NCI-H2196 treated with DMSO at 0.1 percent for 48 hours (cell line): ENCODE data around the gene HELLS.
"Not testable (repeated sequence)": the region's sequence is repeated elsewhere in the genome, so short reads cannot be mapped to it uniquely, and the experiment has no call there.

Experiments
- DNase-seq: peaks from one replicate; lab custom pipeline; 2025; ENCODE audit not compliant: unreplicated experiment; lab: John Stamatoyannopoulos, UW

The HELLS gene

DNA sequence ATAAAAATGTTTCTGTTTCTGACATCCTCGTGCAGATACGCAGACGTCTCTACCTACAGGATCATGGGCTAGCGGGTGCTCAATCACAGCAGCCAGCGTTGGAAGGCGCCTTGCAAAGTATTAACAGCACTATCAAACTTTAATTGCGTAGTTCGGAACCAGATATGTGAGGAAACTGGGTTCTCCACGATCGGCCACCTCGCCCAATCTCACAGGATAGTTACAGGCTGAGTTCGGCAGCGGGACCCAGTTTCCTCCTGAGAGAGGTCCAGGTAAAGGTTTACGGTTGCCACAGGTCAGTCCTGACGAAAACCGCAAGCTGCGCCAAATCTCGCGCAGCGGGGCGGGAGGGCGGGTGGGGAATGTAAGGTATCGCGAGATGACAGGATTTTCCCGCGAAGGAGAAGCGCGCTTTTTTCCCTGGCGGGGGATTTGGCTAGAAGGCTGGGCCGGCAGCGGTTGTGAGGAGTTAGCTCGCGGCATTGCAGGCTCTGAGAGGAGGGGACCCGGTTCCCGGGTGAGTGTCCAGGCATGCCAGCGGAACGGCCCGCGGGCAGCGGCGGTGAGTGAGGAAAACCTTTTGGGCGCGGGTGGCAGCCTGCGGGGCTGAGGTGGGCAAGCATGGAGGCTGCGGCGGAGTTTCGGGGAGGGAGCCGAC, at the start of gene HELLS:
TSS of gene HELLS (plus strand) at position 398 of the 658 bp plus-strand sequence. CDS start at position 532, 134 bp downstream.
- DNase-seq = peak; percentile 33

DNA sequence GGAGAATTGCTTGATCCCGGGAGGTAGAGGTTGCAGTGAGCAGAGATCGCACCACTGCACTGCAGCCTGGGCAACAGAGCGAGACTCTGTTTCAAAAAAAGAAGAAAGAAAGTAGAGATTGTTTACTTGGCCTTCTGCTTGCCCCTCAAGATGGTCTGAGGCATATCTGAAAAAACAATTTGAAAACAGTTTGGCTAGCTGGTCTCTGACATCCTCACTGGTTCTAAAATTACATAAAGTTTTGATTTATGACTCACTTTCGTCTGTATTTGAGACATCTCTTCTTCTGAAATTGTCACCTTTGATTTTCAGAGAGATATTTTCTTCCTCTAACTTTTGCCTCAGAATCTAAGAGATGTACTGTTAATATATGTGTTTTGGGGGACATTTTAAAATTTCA, 49.6 kb upstream of the HELLS start:
- no peak for DNase-seq

DNA sequence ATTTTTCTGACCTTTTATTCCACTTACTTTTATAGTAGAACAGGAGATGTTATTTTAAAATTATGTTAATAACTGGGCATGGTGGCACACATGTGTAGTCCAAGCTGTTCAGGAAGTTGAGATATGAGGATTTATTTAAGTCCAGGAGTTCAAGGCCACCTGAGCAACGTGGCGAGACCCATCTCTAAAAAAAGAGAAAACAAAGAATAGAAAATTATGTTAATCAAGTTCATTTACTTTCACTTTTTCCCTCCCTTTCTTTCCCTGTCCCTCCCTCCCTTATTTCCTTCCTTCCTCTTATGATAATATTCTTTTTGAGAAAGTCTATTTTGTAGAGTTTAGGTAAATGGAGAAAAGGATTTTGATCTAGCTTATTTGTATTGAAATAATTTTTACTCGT, 48.9 kb upstream of the HELLS start:
- no peak for DNase-seq

DNA sequence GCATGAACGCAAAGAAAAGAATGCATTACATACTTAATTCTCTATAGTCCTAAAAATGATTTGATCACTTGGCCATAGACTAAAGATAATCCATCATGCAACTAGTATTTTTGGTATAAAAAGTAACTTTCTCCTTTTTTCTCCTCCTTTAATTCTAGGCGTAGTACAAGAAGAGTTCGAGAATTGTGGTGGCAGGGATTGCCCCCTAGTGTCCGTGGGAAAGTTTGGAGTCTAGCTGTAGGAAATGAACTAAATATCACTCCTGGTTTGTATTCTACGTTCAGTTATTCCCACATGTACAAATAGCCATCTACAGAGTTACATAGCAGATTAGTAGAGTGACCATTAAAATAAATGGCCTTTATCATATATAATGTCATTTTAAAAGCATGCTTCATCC, 45.5 kb upstream of the HELLS start:
- no peak for DNase-seq

DNA sequence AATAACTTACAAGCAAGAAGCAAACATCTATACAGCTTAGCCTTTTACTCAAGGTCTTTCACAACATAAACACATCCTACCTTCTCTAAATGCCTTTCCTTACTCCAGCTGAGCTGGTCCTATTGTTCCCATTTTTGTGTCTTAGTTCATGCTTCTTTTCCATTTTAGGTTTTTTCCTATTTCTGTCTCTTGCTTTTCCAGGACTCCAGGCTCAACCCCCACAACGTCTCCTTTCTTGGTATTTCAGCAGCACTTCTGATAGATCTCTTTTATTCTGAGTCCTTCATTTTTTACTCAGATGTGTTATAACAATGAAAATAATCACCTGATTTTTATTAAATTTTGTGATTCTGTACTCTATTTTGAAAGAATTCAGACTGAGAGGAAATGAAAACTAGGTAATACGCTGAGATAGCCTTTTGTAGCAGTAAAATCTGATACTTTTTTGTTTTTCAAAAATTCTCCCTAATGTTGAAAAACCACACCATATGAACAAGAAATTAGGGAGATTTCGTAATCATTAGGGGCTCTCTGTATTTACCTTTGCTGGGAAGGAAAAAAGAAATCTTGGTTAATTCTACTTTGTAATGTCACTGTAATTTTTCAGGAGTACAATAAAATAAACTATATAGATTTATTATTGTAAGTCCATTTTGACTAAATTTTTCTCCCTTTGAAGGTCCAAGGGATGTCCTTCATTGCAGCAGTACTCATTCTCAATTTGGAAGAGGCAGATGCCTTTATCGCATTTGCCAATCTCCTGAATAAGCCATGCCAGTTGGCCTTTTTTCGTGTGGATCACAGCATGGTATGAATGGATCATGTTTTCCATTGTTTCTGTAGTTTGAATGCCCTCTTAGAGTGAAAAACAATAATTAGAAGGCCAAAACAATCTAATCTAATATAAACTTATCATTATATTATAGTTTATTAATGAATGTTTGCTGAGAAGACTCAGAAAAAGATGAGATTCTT, 24.0 kb upstream of the HELLS start:
- DNase-seq = no peak

DNA sequence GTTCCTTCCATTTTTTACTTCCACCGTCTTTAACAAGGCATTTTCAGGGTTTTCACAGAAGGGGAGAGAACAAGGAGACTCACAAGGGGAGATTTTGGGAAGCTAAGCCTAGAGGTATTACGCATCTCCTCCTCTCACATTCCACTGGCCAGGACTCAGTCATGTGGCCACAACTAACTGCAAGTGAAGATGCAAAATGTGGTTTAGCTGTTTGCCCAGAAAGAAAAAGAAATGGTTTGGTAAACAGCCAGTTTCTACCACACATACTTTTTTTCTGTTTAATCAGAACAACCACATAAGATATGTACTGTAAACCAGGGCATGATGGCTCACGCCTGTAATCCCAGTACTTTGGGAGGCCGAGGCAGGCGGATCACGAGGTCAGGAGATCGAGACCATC, 21.4 kb upstream of the HELLS start:
- no peak for DNase-seq

DNA sequence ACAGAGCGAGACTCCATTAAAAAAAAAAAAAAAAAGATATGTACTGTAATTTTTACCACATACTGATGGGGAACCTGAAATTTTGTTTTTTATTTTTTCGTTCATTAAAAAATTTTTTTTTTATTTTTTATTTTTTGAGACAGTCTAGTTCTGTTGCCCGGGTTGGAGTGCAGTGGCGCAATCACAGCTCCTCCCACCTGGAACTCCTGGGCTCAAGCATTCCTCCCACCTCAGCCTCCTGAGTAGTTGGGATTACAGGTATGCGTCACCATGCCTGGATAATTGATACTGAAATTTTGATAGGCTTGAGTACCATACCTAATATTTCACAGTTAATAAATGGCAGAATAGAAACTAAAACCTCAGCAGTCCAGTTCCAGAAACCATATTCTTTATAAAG, 20.9 kb upstream of the HELLS start:
- DNase-seq = no peak

DNA sequence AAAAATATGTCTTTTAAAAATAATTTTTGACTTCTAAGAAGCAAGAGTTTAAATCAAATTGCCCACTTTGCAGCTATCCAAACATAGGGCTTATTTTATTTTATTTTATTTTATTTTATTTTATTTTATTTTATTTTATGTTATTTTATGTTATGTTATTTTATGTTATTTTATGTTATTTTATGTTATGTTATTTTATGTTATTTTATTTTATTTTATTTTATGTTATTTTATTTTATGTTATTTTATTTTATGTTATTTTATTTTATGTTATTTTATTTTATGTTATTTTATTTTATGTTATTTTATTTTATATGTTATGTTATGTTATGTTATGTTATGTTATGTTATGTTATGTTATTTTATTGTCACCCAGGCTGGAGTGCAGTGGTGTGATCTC, 14.0 kb upstream of the HELLS start:
- not testable (repeated sequence) for DNase-seq

DNA sequence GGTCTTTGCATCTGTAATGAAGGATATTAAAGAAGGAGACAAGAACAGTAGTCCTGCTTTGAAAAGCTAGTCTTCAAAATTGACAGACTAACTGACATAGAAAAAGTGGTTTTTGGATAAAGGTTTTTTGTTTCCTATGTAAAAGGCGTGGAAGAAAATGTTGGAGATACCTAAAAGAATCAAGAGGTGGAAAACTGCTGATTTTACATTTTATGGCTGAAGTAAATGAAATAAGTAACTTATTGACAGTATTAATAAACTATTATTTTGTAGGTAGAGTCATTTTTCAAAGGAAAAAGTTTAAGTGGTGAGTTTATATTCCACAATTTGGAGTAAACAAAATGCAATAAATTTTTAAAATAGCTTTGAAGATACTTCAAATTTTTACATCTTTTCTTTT, 12.6 kb upstream of the HELLS start:
- no peak for DNase-seq

DNA sequence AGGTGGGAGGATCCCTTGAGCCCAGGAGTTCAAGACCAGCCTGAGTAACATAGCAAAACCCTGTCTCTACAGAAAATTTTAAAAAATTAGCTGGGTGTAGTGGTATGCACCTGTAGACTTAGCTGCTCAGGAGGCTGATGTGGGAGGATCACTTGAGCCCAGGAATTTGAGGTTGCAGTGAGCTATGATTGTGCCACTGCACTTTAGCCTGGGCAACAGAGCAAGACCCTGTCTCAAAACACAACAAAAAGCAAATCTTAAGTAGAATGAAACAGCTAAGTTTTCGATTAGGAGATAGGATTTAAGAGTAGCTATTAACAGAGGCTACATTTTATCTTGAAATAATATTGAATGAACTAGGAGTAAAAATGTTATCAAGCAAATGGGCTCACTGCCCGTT, 3.3 kb upstream of the HELLS start:
- DNase-seq = not testable (repeated sequence)

DNA sequence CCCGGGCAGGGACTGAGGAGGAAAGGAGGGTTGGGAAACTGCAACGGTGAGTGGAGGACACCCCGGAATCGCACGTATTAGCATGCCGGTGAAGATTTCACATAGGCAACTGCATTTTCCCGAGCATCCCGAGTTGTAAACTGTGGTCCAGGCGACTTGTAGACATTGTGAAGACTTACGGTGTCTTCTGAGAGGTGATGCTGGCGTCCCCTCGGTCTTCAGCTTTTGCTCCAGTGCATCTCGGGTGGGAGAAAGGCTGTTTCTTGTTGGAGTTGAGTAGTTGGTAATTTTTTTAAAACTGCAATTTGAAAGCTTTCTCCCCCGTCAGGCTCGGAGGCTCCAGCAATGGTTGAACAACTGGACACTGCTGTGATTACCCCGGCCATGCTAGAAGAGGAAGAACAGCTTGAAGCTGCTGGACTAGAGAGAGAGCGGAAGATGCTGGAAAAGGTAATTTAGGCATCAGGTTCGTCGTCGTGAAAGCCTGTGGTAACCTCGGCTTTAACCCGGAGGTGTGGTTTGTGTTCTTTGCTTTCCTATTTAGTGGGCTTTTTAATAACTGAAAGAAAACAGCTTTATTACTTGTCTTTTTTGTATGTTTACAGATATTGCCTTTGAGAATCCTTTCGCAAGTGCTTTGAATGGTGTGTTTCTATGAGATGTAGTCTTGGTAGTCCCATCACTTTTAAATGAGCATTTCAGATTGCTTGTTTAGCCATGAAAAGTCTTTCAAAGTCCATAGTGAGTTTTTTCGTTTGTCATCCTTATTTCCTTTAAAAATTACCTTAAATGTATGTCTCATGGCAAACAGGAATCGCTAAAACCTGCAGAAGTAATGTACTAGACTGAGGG, 687 bp downstream of the HELLS start:
- no peak for DNase-seq

DNA sequence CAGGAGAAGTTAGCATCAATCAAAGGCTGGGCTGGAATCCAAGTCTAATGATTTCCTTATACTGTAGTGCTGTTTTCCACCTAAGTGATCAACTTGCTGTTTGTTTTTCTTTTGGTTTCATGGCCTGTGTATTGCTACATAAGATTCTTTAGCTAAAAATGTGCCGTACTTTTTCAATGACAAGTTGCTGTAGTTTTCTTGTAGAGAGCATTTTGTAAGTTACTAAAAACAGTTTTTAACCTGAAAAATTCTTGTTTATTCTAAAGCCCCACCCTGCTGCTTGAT, 1.3 kb downstream of the HELLS start:
- no peak for DNase-seq

DNA sequence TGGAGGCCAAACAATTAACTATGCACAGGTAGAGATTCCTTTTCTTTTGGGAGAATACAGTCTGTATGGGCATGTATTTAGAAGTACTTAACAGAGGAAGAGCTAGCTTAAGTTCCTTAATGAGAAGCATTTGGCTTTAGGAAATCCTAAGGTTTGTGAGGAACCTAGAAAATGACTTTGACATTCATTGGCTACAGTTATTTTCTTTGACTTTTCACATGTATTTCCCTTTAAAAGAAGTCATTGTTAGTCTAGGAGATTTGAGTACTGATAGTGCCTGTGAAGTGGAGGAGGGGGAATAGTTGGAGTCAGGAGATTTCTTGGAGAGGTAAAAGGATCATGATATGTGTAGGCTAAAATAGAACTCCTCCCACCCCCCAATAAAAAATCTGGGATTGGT, 3.6 kb downstream of the HELLS start:
- DNase-seq = no peak

DNA sequence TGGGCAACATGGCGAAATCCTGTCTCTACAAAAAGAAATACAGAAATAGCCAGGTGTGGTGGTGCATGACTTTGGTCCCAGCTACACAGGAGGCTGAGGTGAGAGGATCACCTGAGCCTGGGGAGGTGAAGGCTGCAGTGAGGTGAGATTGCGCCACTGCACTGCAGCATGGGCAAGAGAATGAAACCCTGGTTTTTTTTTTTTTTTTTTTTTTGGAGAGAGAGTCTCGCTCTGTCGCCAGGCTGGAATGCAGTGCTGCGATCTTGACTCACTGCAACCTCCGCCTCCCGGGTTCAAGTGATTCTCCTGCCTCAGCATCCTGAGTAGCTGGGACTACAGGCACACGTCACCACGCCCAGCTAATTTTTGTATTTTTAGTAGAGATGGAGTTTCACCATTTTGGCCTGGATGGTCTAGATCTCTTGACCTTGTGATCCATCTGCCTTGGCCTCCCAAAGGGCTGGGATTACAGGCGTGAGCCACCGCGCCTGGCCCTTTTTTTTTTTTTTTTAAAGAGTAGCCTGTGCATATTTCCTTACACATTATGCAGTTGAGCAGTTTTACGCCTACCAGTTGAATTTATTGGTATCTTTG, 22.2 kb downstream of the HELLS start:
- not testable (repeated sequence) for DNase-seq

DNA sequence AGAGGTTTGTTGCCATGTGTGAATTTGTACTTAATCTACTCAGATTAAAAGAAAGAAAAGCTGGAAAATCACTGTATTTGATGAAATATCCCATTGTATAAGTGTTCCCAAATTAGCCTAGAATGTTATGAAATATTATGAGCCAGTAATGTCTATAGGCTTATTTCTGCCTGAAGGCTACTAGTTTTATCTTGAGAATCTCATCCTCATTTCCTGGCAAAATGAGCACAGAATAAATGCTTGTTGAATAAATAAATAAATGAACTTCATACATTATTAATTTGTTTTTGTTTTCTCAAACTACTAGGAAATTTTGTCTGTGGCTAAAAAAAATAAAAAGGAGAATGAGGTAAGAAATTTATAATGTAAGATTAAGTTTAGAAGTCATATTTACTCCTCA, 25.5 kb downstream of the HELLS start:
- no peak for DNase-seq

DNA sequence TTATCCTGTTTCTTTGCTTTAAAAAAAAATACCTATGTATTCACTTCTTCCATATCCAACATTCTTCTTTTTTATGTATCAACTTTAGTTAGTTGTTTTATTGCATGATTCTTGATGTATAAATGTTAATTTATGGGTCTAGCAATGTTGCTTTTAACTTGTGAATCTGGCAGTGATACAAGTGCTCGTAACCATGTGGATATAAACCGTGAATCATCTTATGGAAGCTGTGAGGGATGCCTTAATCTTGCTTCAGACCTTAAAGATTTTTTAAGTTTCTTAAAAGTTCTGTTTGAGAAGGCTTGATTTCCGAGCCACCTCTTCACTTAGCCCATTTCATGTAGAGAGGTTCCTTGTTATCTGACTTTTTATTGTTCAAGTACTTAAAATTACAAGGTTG, 25.9 kb downstream of the HELLS start:
- no peak for DNase-seq

DNA sequence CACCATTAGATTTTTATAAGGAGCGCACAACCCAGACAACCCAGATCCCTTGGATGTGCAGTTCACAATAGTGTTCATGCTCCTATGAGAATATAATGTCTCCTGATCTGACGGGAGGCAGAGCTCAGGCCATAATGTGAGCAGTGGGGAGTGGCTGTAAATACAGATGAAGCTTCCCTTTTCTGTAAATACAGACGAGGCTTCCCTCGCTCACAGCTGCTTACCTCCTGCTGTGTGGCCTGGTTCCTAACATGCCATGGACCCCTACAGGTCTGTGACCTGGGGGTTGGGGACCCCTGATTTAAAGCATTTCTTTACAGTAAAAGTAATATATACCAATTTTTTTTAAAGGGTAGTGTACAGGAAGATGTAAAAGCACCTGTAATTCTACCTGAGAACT, 33.2 kb downstream of the HELLS start:
- no peak for DNase-seq

DNA sequence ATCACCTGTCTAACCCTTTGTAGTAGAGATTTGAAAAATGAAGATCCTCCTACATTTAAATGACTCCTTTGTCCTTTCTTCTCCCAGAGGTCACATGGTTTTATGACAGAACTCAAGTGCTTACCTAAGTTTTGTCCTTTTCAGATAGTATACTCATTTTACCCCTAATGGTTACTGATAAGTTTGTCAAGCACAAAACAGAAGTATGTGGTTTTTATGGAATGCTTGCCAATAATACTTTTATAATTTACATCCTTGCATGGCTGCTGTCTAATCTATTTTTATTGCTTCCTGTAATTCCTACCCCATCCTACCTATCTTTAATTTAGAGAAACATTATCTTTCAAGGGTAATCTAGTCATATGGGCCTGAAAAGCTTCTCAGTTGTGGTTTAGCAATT, 37.5 kb downstream of the HELLS start:
- DNase-seq = no peak

DNA sequence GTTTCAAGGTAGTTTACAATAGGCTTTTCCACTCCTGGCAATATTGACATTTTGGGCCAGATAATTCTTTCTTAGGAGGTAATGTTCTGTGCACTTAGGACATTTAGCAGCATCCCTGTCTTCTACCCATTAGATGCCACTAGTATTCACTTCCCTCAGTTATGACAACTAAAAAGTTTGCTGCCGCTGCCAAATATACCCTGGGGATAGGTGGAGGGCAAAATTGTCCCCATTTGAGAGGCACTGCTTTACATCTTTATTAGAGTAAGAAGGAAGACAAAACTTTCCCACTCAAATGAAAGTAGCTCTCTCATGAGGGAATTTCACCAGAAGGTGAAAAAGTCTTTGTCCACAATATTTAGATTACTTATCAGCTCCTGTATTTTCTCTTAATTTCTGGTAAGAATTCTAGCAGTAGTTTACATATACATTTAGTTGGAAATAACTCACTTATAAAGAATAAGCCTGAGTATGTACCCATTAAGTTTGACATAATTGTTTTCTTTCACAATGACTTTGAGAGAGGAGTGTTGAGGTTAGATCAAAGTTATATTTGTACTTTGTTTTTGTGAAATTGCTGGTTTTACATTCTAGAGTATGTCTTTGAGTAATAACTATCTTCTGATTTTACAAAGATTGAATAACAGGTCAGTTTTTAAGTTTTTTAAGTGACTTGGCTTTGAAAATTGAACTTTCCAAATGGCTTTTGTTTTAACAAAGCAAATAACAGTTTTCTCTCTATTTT, 46.0 kb downstream of the HELLS start:
- DNase-seq = no peak

DNA sequence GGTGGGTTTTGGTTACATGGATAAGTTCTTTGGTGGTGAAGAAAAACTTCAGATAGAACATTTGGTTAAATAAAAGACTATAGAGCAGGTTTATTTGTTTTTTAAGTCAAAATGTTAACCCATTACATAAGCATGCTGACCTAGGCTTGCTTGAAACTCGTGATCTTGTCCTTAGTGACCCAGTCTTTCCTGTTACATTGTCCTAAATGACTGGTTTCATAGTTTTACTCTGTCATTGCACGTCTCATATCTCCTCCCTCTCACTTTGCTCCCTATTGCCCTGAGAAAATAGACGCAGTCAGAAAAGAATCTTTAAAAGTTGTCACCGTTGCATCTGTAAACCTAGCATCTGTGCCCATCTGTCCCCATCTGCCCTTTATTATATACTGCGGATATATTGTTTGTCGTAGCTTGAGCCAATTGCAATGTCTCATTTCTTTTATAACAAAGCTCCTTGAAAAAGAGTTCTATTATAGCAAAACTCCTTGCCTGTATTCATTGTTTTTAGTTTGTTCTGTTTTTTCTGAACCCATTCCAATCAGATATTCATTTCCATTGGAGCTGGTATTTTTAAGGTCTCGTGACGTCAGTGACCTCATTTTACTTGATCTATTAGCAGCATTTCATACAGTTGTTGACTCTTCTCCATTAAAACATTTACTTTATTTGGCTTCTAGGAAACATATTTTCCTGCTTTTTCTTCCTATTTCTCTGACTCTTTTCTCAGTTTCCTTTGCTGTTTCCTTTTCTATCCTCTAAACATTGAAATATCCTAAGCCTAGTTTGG, 57.3 kb downstream of the HELLS start:
- no peak for DNase-seq
